Common myeloid progenitor, CD34-positive (primary cell): ENCODE data around the gene PNPLA8.
A peak's percentile ranks its signal among the peaks of the same experiment; 100 is the strongest.

Source experiments
- CTCF ChIA-PET: fragments of 350-600 bp; sonication (Branson Sonifier 250); formaldehyde crosslinking; loops from one replicate; lab custom pipeline; 2021; ENCODE audit warnings: antibody characterized with exemption; lab: Charles Lee
- POLR2A ChIA-PET: fragments of 350-600 bp; sonication (Branson Sonifier 250); formaldehyde crosslinking; loops from one replicate; lab custom pipeline; 2021; ENCODE audit warnings: antibody characterized with exemption; lab: Charles Lee
- DNase-seq, 3 donors: peaks; one replicate each; pipeline versions ENCODE4 v3.0.0 to v3.0.0-alpha.2; 2013
- H3K27ac ChIP-seq, 2 experiments: 1 replicate in 1 of 2; 2 replicates in 1 of 2; pipeline ENCODE4 v1.7.0; 2013; ENCODE audit warnings: inconsistent platforms in 2 of 2, low read length in 2 of 2, mild to moderate bottlenecking in 2 of 2, low read depth in 1 of 2, moderate library complexity in 1 of 2; ENCODE audit not compliant: severe bottlenecking in 2 of 2, insufficient read depth in 1 of 2, poor library complexity in 1 of 2
- H3K27me3 ChIP-seq, 5 experiments: replicated peaks in 2 of 5; 1 replicate in 3 of 5; 2 replicates in 2 of 5; pipeline versions ENCODE4 v1.6.1 to v1.7.0; 2013; ENCODE audit warnings: low read length in 4 of 5, mild to moderate bottlenecking in 2 of 5, moderate library complexity in 2 of 5, inconsistent platforms in 1 of 5; ENCODE audit not compliant: insufficient read depth in 5 of 5, control insufficient read depth in 4 of 5
- H3K36me3 ChIP-seq, 4 experiments: 1 replicate in 2 of 4; 2 replicates in 2 of 4; pipeline versions ENCODE4 v1.6.1 to v1.7.0; 2013; ENCODE audit warnings: low read length in 3 of 4, control low read depth in 1 of 4, mild to moderate bottlenecking in 1 of 4; ENCODE audit not compliant: control insufficient read depth in 4 of 4, insufficient read depth in 4 of 4
- H3K4me1 ChIP-seq, 4 experiments: 1 replicate in 3 of 4; 2 replicates in 1 of 4; pipeline versions ENCODE4 v1.6.1 to v1.7.1; 2013; ENCODE audit warnings: low read length in 3 of 4, mild to moderate bottlenecking in 3 of 4, control low read depth in 1 of 4, inconsistent platforms in 1 of 4, moderate library complexity in 1 of 4; ENCODE audit not compliant: control insufficient read depth in 4 of 4, insufficient read depth in 4 of 4; ENCODE audit errors: control extremely low read depth in 1 of 4
- H3K4me3 ChIP-seq, 7 experiments: 1 replicate in 4 of 7; 2 replicates in 3 of 7; pipeline versions ENCODE4 v1.5.1 to v1.7.0; 2013; ENCODE audit warnings: mild to moderate bottlenecking in 7 of 7, low read length in 6 of 7, moderate library complexity in 6 of 7, inconsistent platforms in 2 of 7, low read depth in 2 of 7, control low read depth in 1 of 7; ENCODE audit not compliant: insufficient read depth in 4 of 7, control insufficient read depth in 1 of 7; ENCODE audit errors: extremely low read depth in 1 of 7
- H3K9me3 ChIP-seq, 5 experiments: 1 replicate in 4 of 5; 2 replicates in 1 of 5; pipeline versions ENCODE4 v1.6.1 to v1.7.1; 2013; ENCODE audit warnings: low read length in 4 of 5, mild to moderate bottlenecking in 2 of 5, inconsistent platforms in 1 of 5, low read depth in 1 of 5, moderate library complexity in 1 of 5; ENCODE audit not compliant: control insufficient read depth in 4 of 5, insufficient read depth in 2 of 5; ENCODE audit errors: control extremely low read depth in 1 of 5
- WGBS: methylation state at CpG from one replicate; pipeline ENCODE4 v1.1.5; 2013; ENCODE audit not compliant: insufficient coverage; 5-methylcytosine and 5-hydroxymethylcytosine counted together

PNPLA8 gene

GRCh38 chr7:108497082-108497725 lies 28.7 kb downstream of the PNPLA8 start:
- Histone ChIP-seq H3K4me3 (no peak overlapping the region), H3K27ac (no peak overlapping the region), H3K36me3 (peaks cover 8 to 22% (median 10%) of the 10 kb centered on the region in 4 experiments), H3K4me1 (no peaks in the 10 kb centered on the region), H3K9me3 (no peaks in the 10 kb centered on the region), H3K27me3 (no peaks in the 10 kb centered on the region)
- ChIA-PET CTCF (interaction anchor here (0.9 to 2.3 kb wide), 9 partner anchors 9 to 352 kb away, joined by 3 to 7 read pairs (median 7); partner anchors contain the start of genes DNAJB9 and THAP5), POLR2A (no interaction called here)
- peak; percentile 61 to 79 (median 71) for DNase-seq
- WGBS, result no CpG with 5 or more reads among the region's 3 CpGs

DNA sequence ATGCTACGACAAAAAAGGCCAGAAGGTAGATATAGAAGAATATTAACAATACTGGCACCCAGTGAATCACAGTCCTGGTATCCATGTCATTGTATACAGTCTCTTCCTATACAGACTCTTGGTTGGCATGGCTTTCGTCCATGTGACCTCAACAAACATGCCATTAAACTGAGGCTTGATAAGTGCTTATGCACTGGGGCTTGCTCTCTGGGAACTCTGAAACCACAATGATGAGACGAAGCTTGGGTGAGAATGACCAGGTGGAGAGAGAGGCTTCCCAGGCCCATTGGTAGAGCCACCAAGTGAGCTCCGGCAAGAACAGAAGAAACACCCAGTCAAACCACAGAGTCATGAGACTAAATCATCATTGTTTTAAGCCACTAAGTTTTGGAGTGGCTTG lies 33.2 kb downstream of the PNPLA8 start:
- no peaks in the 10 kb centered on the region for H3K9me3 ChIP-seq
- peaks cover 4 to 12% (median 7%) of the 10 kb centered on the region in 4 experiments for H3K36me3 ChIP-seq
- no peak overlapping the region for H3K27ac ChIP-seq
- no peaks in the 10 kb centered on the region for H3K27me3 ChIP-seq
- WGBS, result 87% methylated on average over 2 of the region's 4 CpGs
- no peak overlapping the region for H3K4me3 ChIP-seq
- H3K4me1 ChIP-seq, result no peaks in the 10 kb centered on the region
- CTCF ChIA-PET, result interaction anchor here (1.5 kb wide), 1 partner anchor 16 kb away, joined by 3 read pairs; no protein-coding TSS in a partner anchor
- POLR2A ChIA-PET, result no interaction called here
- peak in 1 of 3 donors; percentile 20 for DNase-seq

DNA sequence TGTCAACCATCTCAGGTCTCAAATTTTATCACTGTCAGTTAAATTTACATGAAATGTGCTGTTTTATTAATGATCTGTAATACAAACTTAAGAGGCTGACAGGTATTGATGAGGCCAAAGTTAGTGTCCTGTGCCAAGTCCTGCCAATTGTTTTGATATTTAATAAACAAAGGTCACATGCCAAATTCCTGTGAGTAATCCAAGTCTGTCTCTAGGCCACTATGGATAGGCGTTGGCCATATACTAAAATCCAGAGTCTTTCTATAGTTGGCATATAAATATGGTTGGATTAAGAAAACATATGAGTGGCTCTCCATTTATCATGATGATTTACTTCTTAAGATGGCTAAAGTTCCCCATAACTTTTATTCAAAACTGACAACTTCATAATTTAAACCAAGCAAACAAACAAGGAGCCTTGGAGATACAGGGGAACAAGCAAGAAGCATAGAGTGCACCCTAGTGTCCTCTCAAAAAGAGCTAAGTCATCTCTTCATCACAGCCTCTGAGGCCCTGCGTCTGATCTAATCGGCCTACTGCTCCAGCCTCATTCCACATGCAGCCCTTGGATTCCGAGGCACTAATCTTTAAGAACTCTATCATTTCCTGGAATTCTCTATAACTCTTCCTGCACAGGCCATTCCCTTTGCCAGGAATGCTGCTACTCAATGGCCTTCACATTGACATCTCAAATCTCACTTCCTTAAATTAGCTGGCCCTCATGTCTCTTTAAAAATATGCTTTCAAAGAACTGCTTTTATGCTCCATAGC lies 37.0 kb downstream of the PNPLA8 start:
- no peak overlapping the region for H3K4me3 ChIP-seq
- H3K4me1 ChIP-seq, result no peaks in the 10 kb centered on the region
- H3K9me3 ChIP-seq, result no peaks in the 10 kb centered on the region
- no peak overlapping the region for H3K27ac ChIP-seq
- ChIA-PET POLR2A (no interaction called here), CTCF (interaction anchor here (1.2 kb wide), 1 partner anchor 10 kb away, joined by 6 read pairs; no protein-coding TSS in a partner anchor)
- peaks cover 2 to 12% (median 7%) of the 10 kb centered on the region in 4 experiments for H3K36me3 ChIP-seq
- no peaks in the 10 kb centered on the region for H3K27me3 ChIP-seq
- no peak for DNase-seq
- 93% methylated on average over 3 of the region's 4 CpGs for WGBS

- CTCF ChIA-PET, result interaction anchor here (1.1 to 1.3 kb wide), 2 partner anchors 11 to 13 kb away, joined by 3 to 4 read pairs; no protein-coding TSS in a partner anchor
- Histone ChIP-seq H3K4me1 (no peaks in the 10 kb centered on the region), H3K36me3 (peaks cover 2 to 16% (median 7%) of the 10 kb centered on the region in 4 experiments), H3K4me3 (no peak overlapping the region), H3K27ac (no peak overlapping the region), H3K27me3 (no peaks in the 10 kb centered on the region), H3K9me3 (no peaks in the 10 kb centered on the region)
- POLR2A ChIA-PET, result interaction anchor here (0.5 kb wide), 1 partner anchor 1029 kb away, joined by 3 read pairs; no protein-coding TSS in a partner anchor
- DNase-seq, result no peak
Measured at GRCh38 chr7:108487646-108488045, 38.3 kb downstream of the PNPLA8 start.

DNA sequence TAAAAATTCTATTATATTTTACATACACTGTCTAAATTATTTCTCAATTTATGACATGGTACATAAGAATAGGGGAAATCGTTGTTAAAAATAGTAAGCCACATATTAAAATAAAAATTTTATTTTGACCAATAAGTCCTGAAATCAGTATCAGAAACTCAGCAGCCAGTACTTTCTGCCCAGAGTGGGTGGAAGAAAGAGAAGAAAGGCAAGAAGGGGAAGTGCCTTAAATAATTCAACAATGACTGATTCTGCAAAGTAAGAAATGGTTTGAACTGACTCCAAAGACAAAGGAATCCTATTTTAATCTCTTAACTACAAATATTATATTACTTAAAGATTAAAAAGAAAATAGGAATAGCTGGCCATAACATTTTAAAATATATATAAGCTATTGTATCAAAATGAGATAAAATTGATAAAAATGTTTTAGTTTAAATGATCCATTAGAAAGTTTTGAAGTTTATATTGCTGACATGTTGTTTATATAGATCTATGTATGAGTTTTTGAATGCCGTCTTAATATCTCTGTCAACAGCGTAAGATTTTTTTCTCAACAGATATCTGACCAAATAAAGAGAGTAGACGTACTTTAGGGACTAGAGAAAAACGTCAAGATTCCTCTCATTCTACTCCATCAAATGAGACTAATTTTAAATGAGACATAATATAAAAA lies 39.5 kb downstream of the PNPLA8 start:
- Histone ChIP-seq H3K36me3 (peaks cover 2 to 16% (median 5%) of the 10 kb centered on the region in 4 experiments), H3K4me1 (no peaks in the 10 kb centered on the region), H3K27me3 (no peaks in the 10 kb centered on the region), H3K9me3 (no peaks in the 10 kb centered on the region), H3K27ac (no peak overlapping the region), H3K4me3 (no peak overlapping the region)
- DNase-seq, result no peak
- ChIA-PET CTCF (interaction anchor here (0.8 to 1.3 kb wide), 3 partner anchors 15 to 18 kb away, joined by 3 to 5 read pairs (median 4); no protein-coding TSS in a partner anchor), POLR2A (interaction anchor here (1.0 kb wide), 1 partner anchor 12 kb away, joined by 3 read pairs; no protein-coding TSS in a partner anchor)
- no CpG with 5 or more reads among the region's 5 CpGs for WGBS

- no peak overlapping the region for H3K4me3 ChIP-seq
- ChIA-PET CTCF (interaction anchor here (1.1 to 1.6 kb wide), 2 partner anchors 10 to 31 kb away, joined by 3 read pairs; no protein-coding TSS in a partner anchor), POLR2A (interaction anchor here (0.7 kb wide), 1 partner anchor 19 kb away, joined by 3 read pairs; no protein-coding TSS in a partner anchor)
- no peaks in the 10 kb centered on the region for H3K4me1 ChIP-seq
- WGBS, result no CpG with 5 or more reads among the region's 1 CpG
- no peaks in the 10 kb centered on the region for H3K9me3 ChIP-seq
- no peaks in the 10 kb centered on the region for H3K27me3 ChIP-seq
- no peak overlapping the region for H3K27ac ChIP-seq
- DNase-seq, result no peak
- H3K36me3 ChIP-seq, result peaks cover 2 to 12% (median 4%) of the 10 kb centered on the region in 4 experiments
Measured at GRCh38 chr7:108484137-108484536, 41.8 kb downstream of the PNPLA8 start.
